IMR-90 (cell line): ENCODE measurements around the gene ANO2. TPM values are rescaled to one million over a fixed set of nuclear protein-coding genes. Genes with fewer than 3 reads are reported as not detected.
A peak's percentile ranks its signal among the peaks of the same experiment; 100 is the strongest.

Source experiments
- ATAC-seq: fragments of 200-7000 bp; cut with Tn5 transposase; 2 replicates; pipeline ENCODE4 v1.9.1; 2020; ENCODE audit warnings: low read depth, mild to moderate bottlenecking, moderate library complexity
- BruUV-seq: library from RNA; stranded (reverse); fragments of 400-500 nt; replicated peaks from 2 replicates; lab custom pipeline; 2021; lab: Mats Ljungman, UMichigan
- CTCF ChIA-PET: fragments of 300-600 bp; formaldehyde crosslinking; extraction: SDS; loops from one replicate; lab custom pipeline; 2021; ENCODE audit warnings: antibody characterized with exemption; lab: Yijun Ruan, JAX
- POLR2A ChIA-PET: fragments of 300-600 bp; sonication (Branson Sonifier 250); formaldehyde crosslinking; loops from one replicate; lab custom pipeline; 2022; ENCODE audit warnings: antibody characterized with exemption; ENCODE audit not compliant: unreplicated experiment; lab: Charles Lee
- DNase-seq: peaks from one replicate; pipeline ENCODE4 v3.0.0; 2013
- H2AFZ ChIP-seq: replicated peaks from 2 replicates; pipeline ENCODE3; 2013; ENCODE audit warnings: low read length, mild to moderate bottlenecking; ENCODE audit not compliant: poor library complexity
- H2AK5ac ChIP-seq: 2 replicates; pipeline ENCODE4 v1.6.1; 2013; ENCODE audit warnings: low read depth, low read length, inconsistent platforms
- H2AK9ac ChIP-seq: replicated peaks from 2 replicates; pipeline ENCODE3; 2013; ENCODE audit warnings: mild to moderate bottlenecking, low read depth, low read length, moderate library complexity; ENCODE audit not compliant: poor library complexity
- H2BK120ac ChIP-seq: 2 replicates; pipeline ENCODE4 v1.6.1; 2013; ENCODE audit warnings: low read depth, low read length, inconsistent platforms
- H2BK15ac ChIP-seq: 3 replicates; pipeline ENCODE4 v1.6.1; 2013; ENCODE audit warnings: low read depth, low read length, inconsistent platforms
- H2BK20ac ChIP-seq: 2 replicates; pipeline ENCODE4 v1.6.1; 2013; ENCODE audit warnings: low read depth, mild to moderate bottlenecking, inconsistent platforms, low read length, moderate library complexity
- H2BK5ac ChIP-seq: 2 replicates; pipeline ENCODE4 v1.6.1; 2013; ENCODE audit warnings: mild to moderate bottlenecking, low read depth, low read length, inconsistent platforms; ENCODE audit not compliant: poor library complexity, severe bottlenecking
- H3K14ac ChIP-seq: replicated peaks from 2 replicates; pipeline ENCODE4 v1.6.1; 2013; ENCODE audit warnings: low read depth, low read length, inconsistent platforms
- H3K18ac ChIP-seq: 2 replicates; pipeline ENCODE4 v1.6.1; 2013; ENCODE audit warnings: low read depth, low read length, control low read depth
- H3K23ac ChIP-seq: 2 replicates; pipeline ENCODE4 v1.6.1; 2013; ENCODE audit warnings: low read depth, low read length, inconsistent platforms
- H3K27ac ChIP-seq: 2 replicates; pipeline ENCODE4 v1.5.1; 2013; ENCODE audit warnings: mild to moderate bottlenecking, control low read depth, low read length; ENCODE audit not compliant: insufficient read depth
- H3K27me3 ChIP-seq: 2 replicates; pipeline ENCODE4 v1.6.1; 2013; ENCODE audit warnings: low read length; ENCODE audit not compliant: control insufficient read depth, insufficient read depth
- H3K36me3 ChIP-seq: 2 replicates; pipeline ENCODE4 v1.6.1; 2013; ENCODE audit warnings: low read length, mixed read lengths; ENCODE audit not compliant: control insufficient read depth, insufficient read depth
- H3K4ac ChIP-seq: 2 replicates; pipeline ENCODE4 v1.6.1; 2013; ENCODE audit warnings: low read depth, low read length, inconsistent platforms
- H3K4me1 ChIP-seq: 2 replicates; pipeline ENCODE4 v1.6.1; 2013; ENCODE audit warnings: low read length, mixed read lengths; ENCODE audit not compliant: control insufficient read depth, insufficient read depth
- H3K4me2 ChIP-seq: 2 replicates; pipeline ENCODE4 v1.6.1; 2013; ENCODE audit warnings: low read depth, mild to moderate bottlenecking, control low read depth, low read length, moderate library complexity
- H3K4me3 ChIP-seq: 2 replicates; pipeline ENCODE4 v1.5.1; 2013; ENCODE audit warnings: low read depth, mild to moderate bottlenecking, control low read depth, low read length, moderate library complexity; ENCODE audit not compliant: insufficient read depth
- H3K56ac ChIP-seq: 2 replicates; pipeline ENCODE4 v1.6.1; 2013; ENCODE audit warnings: low read length, inconsistent platforms; ENCODE audit not compliant: insufficient read depth; ENCODE audit errors: extremely low read depth
- H3K79me1 ChIP-seq, 2 experiments: 2 replicates each; pipeline ENCODE4 v1.6.1; 2013; ENCODE audit warnings: low read length in 2 of 2, inconsistent platforms in 1 of 2, low read depth in 1 of 2
- H3K9ac ChIP-seq: 2 replicates; pipeline ENCODE4 v1.6.1; 2013; ENCODE audit warnings: low read depth, low read length, control low read depth
- H3K9me1 ChIP-seq: 2 replicates; pipeline ENCODE4 v1.6.1; 2013; ENCODE audit warnings: low read length, inconsistent platforms; ENCODE audit not compliant: insufficient read depth
- H3K9me3 ChIP-seq: 2 replicates; pipeline ENCODE4 v1.6.1; 2013; ENCODE audit warnings: low read length; ENCODE audit not compliant: control insufficient read depth, insufficient read depth
- H4K20me1 ChIP-seq: 2 replicates; pipeline ENCODE4 v1.6.1; 2013; ENCODE audit warnings: low read length, inconsistent platforms; ENCODE audit not compliant: insufficient read depth
- H4K5ac ChIP-seq: 2 replicates; pipeline ENCODE4 v1.6.1; 2013; ENCODE audit warnings: mild to moderate bottlenecking, low read depth, low read length, control low read depth
- H4K8ac ChIP-seq, 2 experiments: 2 replicates each; pipeline ENCODE4 v1.6.1; 2013; ENCODE audit warnings: low read depth in 2 of 2, low read length in 2 of 2, control low read depth in 1 of 2, inconsistent platforms in 1 of 2
- H4K91ac ChIP-seq: 2 replicates; pipeline ENCODE4 v1.6.1; 2013; ENCODE audit warnings: low read depth, low read length, inconsistent platforms; ENCODE audit not compliant: insufficient read depth
- CHD1 ChIP-seq: IDR thresholded peaks from 2 replicates; pipeline ENCODE4 v1.6.1; 2012; ENCODE audit warnings: low read depth, low read length, improper control_type of control experiment
- CTCF ChIP-seq: conservative IDR thresholded peaks from 2 replicates; pipeline ENCODE4 v1.5.1; 2012; ENCODE audit warnings: mild to moderate bottlenecking, low read depth, low read length, improper control_type of control experiment
- ELK1 ChIP-seq: fragments of 150-350 bp; IDR thresholded peaks from 2 replicates; pipeline ENCODE4 v1.6.1; 2016; ENCODE audit warnings: low read depth, mild to moderate bottlenecking, low read length, moderate library complexity, borderline replicate concordance
- FOS ChIP-seq: fragments of 150-350 bp; IDR thresholded peaks from 2 replicates; pipeline ENCODE4 v1.6.1; 2016; ENCODE audit warnings: low read depth, low read length
- MAZ ChIP-seq: IDR thresholded peaks from 2 replicates; pipeline ENCODE4 v1.6.1; 2012; ENCODE audit warnings: low read depth, mild to moderate bottlenecking, low read length, improper control_type of control experiment, moderate library complexity, borderline replicate concordance
- MXI1 ChIP-seq: IDR thresholded peaks from 2 replicates; pipeline ENCODE4 v1.6.1; 2012; ENCODE audit warnings: low read depth, mild to moderate bottlenecking, low read length, moderate library complexity, borderline replicate concordance
- WGBS, 2 experiments: methylation state at CpG; one replicate each; pipeline versions ENCODE4 v1.1.5 to v1.1.7; 2013; ENCODE audit warnings: missing lambda C conversion rate in 2 of 2; ENCODE audit not compliant: insufficient read length in 1 of 2; ENCODE audit errors: extremely low coverage in 2 of 2; 5-methylcytosine and 5-hydroxymethylcytosine counted together
- dilution Hi-C: fragments of 300-500 bp; cut with HindIII; formaldehyde crosslinking; loops from one replicate; pipeline ENCODE4 v1.14.3; 2018; ENCODE audit warnings: low sequenced_read_pairs; ENCODE audit not compliant: unreplicated experiment
- in situ Hi-C: fragments of 300-500 bp; cut with MboI; formaldehyde crosslinking; loops from 3 replicates; pipeline ENCODE4 v1.14.3; 2019; ENCODE audit warnings: low sequenced_read_pairs, inconsistent platforms, mixed read lengths
- intact Hi-C: fragments of 100-400 bp; cut with micrococcal nuclease; formaldehyde crosslinking; loops from 2 replicates; pipeline ENCODE4 v1.10.0; 2022
- polyA plus RNA-seq, 3 experiments: library from polyadenylated mRNA; depleted of rRNA; stranded (reverse); fragments of >200 nt; gene quantifications; 2 replicates each; pipeline ENCODE4 v1.2.3, GENCODE V29; 2012; ENCODE audit warnings: low replicate concordance in 1 of 3
- total RNA-seq: library from RNA; depleted of rRNA; stranded (reverse); fragments of >200 nt; gene quantifications from 2 replicates; pipeline ENCODE4 v1.2.3, GENCODE V29; 2012

Gene ANO2
- total and polyA plus RNA-seq, 2 of the 4 experiments (the other 2 are of a cell fraction) = 0.22 TPM; not detected in 1

- BruUV-seq = no TSS peak
- Histone ChIP-seq H4K91ac (peak overlapping the region; percentile 87), H3K56ac (no peak overlapping the region), H3K36me3 (no peaks in the 10 kb centered on the region), H2BK120ac (peak overlapping the region; percentile 68), H4K5ac (peak overlapping the region; percentile 80), H3K27me3 (peaks cover 1% of the 10 kb centered on the region), H4K20me1 (no peaks in the 10 kb centered on the region), H3K4me1 (peaks cover 20% of the 10 kb centered on the region), H3K4me3 (no peak overlapping the region), H3K18ac (peak overlapping the region; percentile 61; the same call in 1 of the 2 replicates), H3K9me1 (peaks cover 4% of the 10 kb centered on the region), H3K14ac (peak overlapping the region; percentile 65; the same call in 1 of the 2 replicates), H2BK20ac (peak overlapping the region; percentile 65; the same call in 1 of the 2 replicates), H4K8ac (peak overlapping the region; percentile 11 to 25; a peak in 2 of 4 replicates), H3K9ac (no peak overlapping the region), H3K79me1 (no peaks in the 10 kb centered on the region), H3K4ac (peak overlapping the region; percentile 32; the same call in 1 of the 2 replicates), H2BK15ac (no peak overlapping the region), H3K9me3 (no peaks in the 10 kb centered on the region), H2AK9ac (peak overlapping the region; percentile 30), H3K27ac (no peak overlapping the region), H2BK5ac (peak overlapping the region; percentile 76), H2AFZ (peak overlapping the region; percentile 67), H3K23ac (no peak overlapping the region; the same call in 1 of the 2 replicates), H3K4me2 (no peak overlapping the region), H2AK5ac (0 out of 2 replicates have a peak overlapping the region, but pooled peaks have one; percentile 18)
- WGBS, 2 experiments = no CpG with 5 or more reads among the region's 5 CpGs
- intact Hi-C loops (no loop called here), in situ Hi-C loops (no loop called here), dilution Hi-C loops (no loop called here)
- ATAC-seq (no peak), DNase-seq (no peak)
- TF ChIP-seq ELK1 (no peak), MAZ (no peak), MXI1 (no peak), CTCF (no peak), CHD1 (no peak), FOS (no peak)
- ChIA-PET CTCF (no interaction called here), POLR2A (no interaction called here)
Measured at GRCh38 chr12:5587711-5588121, 357.3 kb downstream of the ANO2 start.
